Ectodermal cell (in vitro differentiated cells): Measurements from ENCODE around the gene WRNIP1.

Experiments
- H3K27ac ChIP-seq: 2 replicates; pipeline ENCODE4 v1.7.0; 2013; ENCODE audit warnings: mild to moderate bottlenecking, low read depth, low read length; ENCODE audit not compliant: insufficient read depth, poor library complexity, severe bottlenecking
- H3K27me3 ChIP-seq: 2 replicates; pipeline ENCODE4 v1.7.0; 2013; ENCODE audit warnings: mild to moderate bottlenecking, low read length; ENCODE audit not compliant: insufficient read depth, control insufficient read depth, poor library complexity, severe bottlenecking
- H3K36me3 ChIP-seq: one replicate; pipeline ENCODE4 v1.7.0; 2013; ENCODE audit warnings: low read length; ENCODE audit not compliant: control insufficient read depth, insufficient read depth
- H3K4me1 ChIP-seq: one replicate; pipeline ENCODE4 v1.7.0; 2013; ENCODE audit warnings: low read length; ENCODE audit not compliant: control insufficient read depth, insufficient read depth
- H3K4me3 ChIP-seq: 2 replicates; pipeline ENCODE4 v1.7.0; 2013; ENCODE audit warnings: low read depth, low read length, control low read depth; ENCODE audit not compliant: insufficient read depth
- H3K9me3 ChIP-seq: 2 replicates; pipeline ENCODE4 v1.7.0; 2013; ENCODE audit warnings: mild to moderate bottlenecking, low read length, moderate library complexity; ENCODE audit not compliant: control insufficient read depth
- WGBS, 2 experiments: methylation state at CpG; one replicate each; pipeline ENCODE4 v1.1.7; 2013; ENCODE audit warnings: missing lambda C conversion rate in 2 of 2; 5-methylcytosine and 5-hydroxymethylcytosine counted together

The WRNIP1 gene

GRCh38 chr6:2751871-2752270 is 13.3 kb upstream of the WRNIP1 start:
- Histone ChIP-seq H3K4me1 (peaks cover 10% of the 10 kb centered on the region), H3K27me3 (peaks cover 17% of the 10 kb centered on the region), H3K4me3 (no peak overlapping the region), H3K36me3 (no peaks in the 10 kb centered on the region), H3K9me3 (no peaks in the 10 kb centered on the region), H3K27ac (no peak overlapping the region)
- WGBS, 2 experiments: 81 to 91% methylated on average over 3 of the region's 3 CpGs

DNA sequence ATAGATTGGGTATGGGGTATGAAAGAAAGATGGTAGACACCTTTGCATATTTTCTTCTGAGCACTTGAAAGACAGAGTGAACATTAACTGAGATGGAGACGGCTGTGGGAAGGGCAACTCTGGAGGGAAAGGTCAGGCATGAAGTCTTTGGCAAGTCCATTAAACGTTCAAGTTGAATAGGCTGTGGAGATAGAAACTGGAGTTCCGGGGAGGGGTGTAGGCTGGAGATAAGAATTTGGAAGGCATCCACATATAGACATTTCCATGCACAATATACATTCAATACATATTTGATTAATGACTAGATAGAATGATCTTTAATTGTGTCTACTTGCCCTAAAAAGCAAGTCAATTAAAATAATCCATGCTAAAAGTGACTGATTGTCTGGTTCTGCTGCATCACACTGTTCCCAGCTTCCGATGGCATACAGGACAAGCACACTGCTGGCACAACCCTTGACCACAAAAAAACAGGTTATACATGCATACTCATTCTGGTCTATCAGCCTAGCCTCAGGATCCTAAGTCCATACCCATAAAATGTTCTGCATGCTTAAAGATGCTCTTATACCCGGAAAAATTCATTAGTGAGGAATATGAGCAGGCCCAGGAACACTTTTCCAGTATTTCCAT is 12.6 kb upstream of the WRNIP1 start:
- Histone ChIP-seq H3K36me3 (no peaks in the 10 kb centered on the region), H3K9me3 (no peaks in the 10 kb centered on the region), H3K4me1 (peaks cover 5% of the 10 kb centered on the region), H3K4me3 (no peak overlapping the region), H3K27ac (no peak overlapping the region), H3K27me3 (peaks cover 17% of the 10 kb centered on the region)
- 91 to 93% methylated on average over 4 to 5 of the region's 5 CpGs for WGBS, 2 experiments

GRCh38 chr6:2753110-2753489 is 12.1 kb upstream of the WRNIP1 start:
- Histone ChIP-seq H3K27me3 (peaks cover 17% of the 10 kb centered on the region), H3K4me1 (peaks cover 5% of the 10 kb centered on the region), H3K36me3 (no peaks in the 10 kb centered on the region), H3K4me3 (no peak overlapping the region), H3K27ac (no peak overlapping the region), H3K9me3 (no peaks in the 10 kb centered on the region)
- WGBS, 2 experiments: 75 to 82% methylated on average over 7 of the region's 7 CpGs

- Histone ChIP-seq H3K27me3 (peaks cover 17% of the 10 kb centered on the region), H3K27ac (no peak overlapping the region), H3K9me3 (no peaks in the 10 kb centered on the region), H3K4me3 (no peak overlapping the region), H3K36me3 (no peaks in the 10 kb centered on the region), H3K4me1 (peaks cover 5% of the 10 kb centered on the region)
Measured at GRCh38 chr6:2753743-2754142, 11.4 kb upstream of the WRNIP1 start.

- no peaks in the 10 kb centered on the region for H3K36me3 ChIP-seq
- no peaks in the 10 kb centered on the region for H3K4me1 ChIP-seq
- 91 to 95% methylated on average over 2 to 3 of the region's 3 CpGs for WGBS, 2 experiments
- peaks cover 17% of the 10 kb centered on the region for H3K27me3 ChIP-seq
- H3K27ac ChIP-seq: no peak overlapping the region
- no peak overlapping the region for H3K4me3 ChIP-seq
- no peaks in the 10 kb centered on the region for H3K9me3 ChIP-seq
Measured at GRCh38 chr6:2754393-2754792, 10.8 kb upstream of the WRNIP1 start.

DNA sequence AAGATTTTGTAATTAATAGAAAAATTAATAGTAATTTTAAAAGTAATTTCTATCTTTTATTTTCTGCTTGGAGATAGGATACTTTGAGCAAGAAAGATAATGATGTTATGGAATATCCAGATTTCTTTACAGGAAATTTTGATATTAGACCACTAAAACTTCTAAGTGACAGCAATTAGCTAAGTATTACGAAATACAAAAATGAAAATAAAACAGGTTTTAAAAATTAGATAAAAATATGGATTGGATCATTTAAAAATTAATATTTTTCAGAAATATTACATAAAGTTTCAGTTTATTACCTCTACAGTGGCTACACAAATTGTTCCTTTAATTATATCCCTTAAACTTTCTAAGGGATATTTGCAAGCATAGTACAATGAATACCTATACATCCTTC is 10.3 kb upstream of the WRNIP1 start:
- Histone ChIP-seq H3K36me3 (no peaks in the 10 kb centered on the region), H3K9me3 (no peaks in the 10 kb centered on the region), H3K27me3 (peaks cover 17% of the 10 kb centered on the region), H3K4me1 (no peaks in the 10 kb centered on the region), H3K27ac (no peak overlapping the region), H3K4me3 (no peak overlapping the region)
- WGBS, 2 experiments: no CpG with 5 or more reads among the region's 1 CpG

DNA sequence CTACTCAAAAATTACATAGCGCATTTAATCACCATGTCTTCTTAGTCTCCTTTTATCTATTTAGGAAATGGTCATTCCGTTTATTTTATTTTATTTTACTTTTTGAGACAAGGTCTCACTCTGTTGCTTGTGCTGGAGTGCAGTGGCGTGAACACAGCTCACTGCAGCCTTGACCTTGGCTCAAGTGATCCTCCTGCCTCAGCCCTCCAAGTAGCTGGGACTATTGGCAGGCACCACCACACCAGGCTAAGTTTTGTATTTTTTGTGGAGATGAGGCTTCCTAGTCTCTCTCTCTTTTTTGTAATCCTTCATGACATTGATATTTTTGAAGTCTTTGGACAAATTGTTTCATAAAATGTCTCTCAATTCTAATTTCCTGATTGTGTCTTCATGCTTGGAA is 9.7 kb upstream of the WRNIP1 start:
- WGBS, 2 experiments: 92 to 94% methylated on average over 3 of the region's 3 CpGs
- no peaks in the 10 kb centered on the region for H3K36me3 ChIP-seq
- peaks cover 16% of the 10 kb centered on the region for H3K27me3 ChIP-seq
- no peaks in the 10 kb centered on the region for H3K4me1 ChIP-seq
- H3K9me3 ChIP-seq: no peaks in the 10 kb centered on the region
- no peak overlapping the region for H3K4me3 ChIP-seq
- H3K27ac ChIP-seq: no peak overlapping the region

- no peak overlapping the region for H3K4me3 ChIP-seq
- H3K27ac ChIP-seq: no peak overlapping the region
- no peaks in the 10 kb centered on the region for H3K36me3 ChIP-seq
- H3K9me3 ChIP-seq: no peaks in the 10 kb centered on the region
- 90 to 100% methylated on average over 1 to 2 of the region's 2 CpGs for WGBS, 2 experiments
- peaks cover 8% of the 10 kb centered on the region for H3K27me3 ChIP-seq
- H3K4me1 ChIP-seq: no peaks in the 10 kb centered on the region
Measured at GRCh38 chr6:2756241-2756640, 9.0 kb upstream of the WRNIP1 start.

- Histone ChIP-seq H3K9me3 (no peaks in the 10 kb centered on the region), H3K27me3 (peaks cover 7% of the 10 kb centered on the region), H3K27ac (no peak overlapping the region), H3K36me3 (no peaks in the 10 kb centered on the region), H3K4me1 (no peaks in the 10 kb centered on the region), H3K4me3 (no peak overlapping the region)
- WGBS, 2 experiments: 97 to 99% methylated on average over 3 of the region's 3 CpGs
Measured at GRCh38 chr6:2756687-2757224, 8.4 kb upstream of the WRNIP1 start.

- H3K27me3 ChIP-seq: no peaks in the 10 kb centered on the region
- H3K4me1 ChIP-seq: no peaks in the 10 kb centered on the region
- H3K9me3 ChIP-seq: no peaks in the 10 kb centered on the region
- no peak overlapping the region for H3K4me3 ChIP-seq
- H3K27ac ChIP-seq: no peak overlapping the region
- H3K36me3 ChIP-seq: no peaks in the 10 kb centered on the region
- 90 to 94% methylated on average over 3 of the region's 3 CpGs for WGBS, 2 experiments
Measured at GRCh38 chr6:2758980-2759379, 6.2 kb upstream of the WRNIP1 start.
